Esophagus mucosa (tissue), 1 donor: ENCODE results near the gene RAB9A. TPM values are rescaled to one million over a fixed set of nuclear protein-coding genes. Genes with fewer than 3 reads are reported as not detected.

Source experiments
- ATAC-seq: fragments of 200-7000 bp; cut with Tn5 transposase; one replicate; pipeline ENCODE4 v1.9.1; 2020
- total RNA-seq: library from RNA; stranded (reverse); gene quantifications from one replicate; pipeline ENCODE4 v1.2.4, GENCODE V29; 2023
- donor health status: DM: yes; HTN: yes; CAD: no.

RAB9A gene
- total RNA-seq, 1 donor from 2014 or later = 21.3 TPM

GRCh38 chrX:13752141-13752540, 63.2 kb downstream of the RAB9A start:
- ATAC-seq = no peak

- ATAC-seq = no peak
These were observed 63.7 kb downstream of the RAB9A start for GRCh38 chrX:13752646-13753045.

- no peak for ATAC-seq
These were observed 65.8 kb downstream of the RAB9A start for GRCh38 chrX:13754765-13755164.

GRCh38 chrX:13755254-13755653, 66.3 kb downstream of the RAB9A start:
- no peak for ATAC-seq

GRCh38 chrX:13756381-13756780, 67.5 kb downstream of the RAB9A start:
- no peak for ATAC-seq

- no peak for ATAC-seq
These were observed 70.3 kb downstream of the RAB9A start for GRCh38 chrX:13759152-13759718.

Other genes with a start within 250 kb of the RAB9A start
- gene EGFL6, start 119.5 kb upstream of the RAB9A start, total RNA-seq = 4.4 TPM
- gene TCEANC, start 36.0 kb upstream of the RAB9A start, total RNA-seq = 2.0 TPM
- gene TRAPPC2, start 45.5 kb downstream of the RAB9A start, total RNA-seq = 15.0 TPM
- gene OFD1, start 45.6 kb downstream of the RAB9A start, total RNA-seq = 22.4 TPM
- gene GPM6B, start 128.0 kb downstream of the RAB9A start, total RNA-seq = 3.6 TPM